H9 (cell line): ENCODE measurements around the gene ATOH7. TPM values are rescaled to one million over a fixed set of nuclear protein-coding genes. Genes with fewer than 3 reads are reported as not detected.

Source experiments
- DNase-seq: peaks from one replicate; pipeline ENCODE4 v3.0.0-alpha.2; 2017
- H2AFZ ChIP-seq: one replicate; pipeline ENCODE4 v1.6.1; 2013; ENCODE audit warnings: mild to moderate bottlenecking, low read length, control low read depth, moderate library complexity
- H2AK5ac ChIP-seq: 2 replicates; pipeline ENCODE4 v1.6.1; 2013; ENCODE audit warnings: low read length, control low read depth, mixed read lengths; ENCODE audit not compliant: insufficient read length
- H2BK120ac ChIP-seq: one replicate; pipeline ENCODE4 v1.6.1; 2013; ENCODE audit warnings: low read depth, mild to moderate bottlenecking, low read length, control low read depth, inconsistent platforms; ENCODE audit not compliant: poor library complexity, severe bottlenecking
- H2BK12ac ChIP-seq: 2 replicates; pipeline ENCODE4 v1.6.1; 2013; ENCODE audit warnings: low read length, control low read depth, mixed read lengths, low read depth; ENCODE audit not compliant: insufficient read length
- H2BK15ac ChIP-seq: 2 replicates; pipeline ENCODE4 v1.6.1; 2013; ENCODE audit warnings: low read depth, low read length, control low read depth
- H2BK20ac ChIP-seq: one replicate; pipeline ENCODE4 v1.6.1; 2013; ENCODE audit warnings: low read depth, mild to moderate bottlenecking, low read length, control low read depth, inconsistent platforms; ENCODE audit not compliant: poor library complexity, severe bottlenecking
- H2BK5ac ChIP-seq: 2 replicates; pipeline ENCODE4 v1.6.1; 2013; ENCODE audit warnings: low read length, control low read depth, mixed read lengths; ENCODE audit not compliant: insufficient read length
- H3K14ac ChIP-seq: 2 replicates; pipeline ENCODE4 v1.6.1; 2013; ENCODE audit warnings: low read length, control low read depth; ENCODE audit not compliant: insufficient read depth
- H3K18ac ChIP-seq: 2 replicates; pipeline ENCODE4 v1.6.1; 2013; ENCODE audit warnings: low read depth, mild to moderate bottlenecking, mixed read lengths, low read length, control low read depth; ENCODE audit not compliant: insufficient read length
- H3K23ac ChIP-seq: 2 replicates; pipeline ENCODE4 v1.6.1; 2013; ENCODE audit warnings: low read length, control low read depth, mixed read lengths, low read depth; ENCODE audit not compliant: insufficient read length
- H3K23me2 ChIP-seq: 2 replicates; pipeline ENCODE4 v1.6.1; 2013; ENCODE audit warnings: low read depth, mild to moderate bottlenecking, mixed read lengths, low read length, control low read depth; ENCODE audit not compliant: insufficient read length, poor library complexity, severe bottlenecking
- H3K27ac ChIP-seq: 2 replicates; pipeline ENCODE4 v1.5.1; 2013; ENCODE audit warnings: low read length, control low read depth, mixed read lengths, low read depth; ENCODE audit not compliant: insufficient read length
- H3K27me3 ChIP-seq: 2 replicates; pipeline ENCODE4 v1.6.1; 2013; ENCODE audit warnings: low read length, control low read depth, inconsistent platforms; ENCODE audit not compliant: insufficient read depth
- H3K4ac ChIP-seq: 2 replicates; pipeline ENCODE4 v1.6.1; 2013; ENCODE audit warnings: low read depth, mild to moderate bottlenecking, control low read depth, inconsistent platforms, low read length, moderate library complexity
- H3K4me1 ChIP-seq: 2 replicates; pipeline ENCODE4 v1.6.1; 2013; ENCODE audit warnings: low read length, control low read depth, inconsistent platforms; ENCODE audit not compliant: insufficient read depth
- H3K4me2 ChIP-seq: 2 replicates; pipeline ENCODE4 v1.6.1; 2013; ENCODE audit warnings: low read length, control low read depth, mixed read lengths; ENCODE audit not compliant: insufficient read length, insufficient read depth
- H3K56ac ChIP-seq: 2 replicates; pipeline ENCODE4 v1.6.1; 2013; ENCODE audit warnings: low read depth, mild to moderate bottlenecking, mixed read lengths, low read length, control low read depth; ENCODE audit not compliant: insufficient read length
- H3K79me1 ChIP-seq: 2 replicates; pipeline ENCODE4 v1.6.1; 2013; ENCODE audit warnings: low read depth, mild to moderate bottlenecking, moderate library complexity, low read length, control low read depth, inconsistent platforms; ENCODE audit not compliant: insufficient read depth, poor library complexity, severe bottlenecking
- H3K79me2 ChIP-seq: 2 replicates; pipeline ENCODE4 v1.6.1; 2013; ENCODE audit warnings: low read length, control low read depth, inconsistent platforms; ENCODE audit not compliant: insufficient read depth
- H3K9ac ChIP-seq: 2 replicates; pipeline ENCODE4 v1.6.1; 2013; ENCODE audit warnings: low read length, control low read depth, mixed read lengths; ENCODE audit not compliant: insufficient read length; ENCODE audit errors: extremely low read depth
- H3K9me3 ChIP-seq: one replicate; pipeline ENCODE4 v1.6.1; 2013; ENCODE audit warnings: low read depth, low read length, inconsistent platforms; ENCODE audit not compliant: control insufficient read depth
- H3T11ph ChIP-seq: one replicate; pipeline ENCODE4 v1.6.1; 2013; ENCODE audit warnings: mild to moderate bottlenecking, low read length, control low read depth, inconsistent platforms
- H4K20me1 ChIP-seq: one replicate; pipeline ENCODE4 v1.6.1; 2013; ENCODE audit not compliant: control insufficient read depth, insufficient read length, insufficient read depth
- H4K5ac ChIP-seq: 2 replicates; pipeline ENCODE4 v1.6.1; 2013; ENCODE audit warnings: low read depth, mild to moderate bottlenecking, mixed read lengths, low read length, control low read depth; ENCODE audit not compliant: insufficient read length
- H4K8ac ChIP-seq: replicated peaks from 2 replicates; pipeline ENCODE4 v1.6.1; 2013; ENCODE audit warnings: low read length, control low read depth, mixed read lengths, low read depth; ENCODE audit not compliant: insufficient read length
- H4K91ac ChIP-seq: 2 replicates; pipeline ENCODE4 v1.6.1; 2013; ENCODE audit warnings: low read depth, mild to moderate bottlenecking, moderate library complexity, mixed read lengths, low read length, control low read depth; ENCODE audit not compliant: insufficient read length
- H3K27ac Mint-ChIP-seq, 3 experiments: 2 replicates in 2 of 3; 3 replicates in 1 of 3; pipeline ENCODE4 v1.8.0; 2020 to 2021; ENCODE audit warnings: mixed read lengths in 3 of 3, mild to moderate bottlenecking in 1 of 3, moderate library complexity in 1 of 3
- H3K27me3 Mint-ChIP-seq: 2 replicates; pipeline ENCODE4 v1.8.0; 2021; ENCODE audit warnings: low read depth, mild to moderate bottlenecking, moderate library complexity, mixed read lengths
- H3K36me3 Mint-ChIP-seq, 3 experiments: 2 replicates in 2 of 3; 3 replicates in 1 of 3; pipeline ENCODE4 v1.8.0; 2020 to 2021; ENCODE audit warnings: low read depth in 3 of 3, mixed read lengths in 3 of 3; ENCODE audit not compliant: insufficient read depth in 1 of 3
- H3K4me1 Mint-ChIP-seq, 2 experiments: 2 replicates each; pipeline ENCODE4 v1.8.0; 2020; ENCODE audit warnings: mixed read lengths in 2 of 2
- H3K4me3 Mint-ChIP-seq, 2 experiments: 2 replicates in 1 of 2; 3 replicates in 1 of 2; pipeline ENCODE4 v1.8.0; 2020 to 2021; ENCODE audit warnings: mild to moderate bottlenecking in 2 of 2, mixed read lengths in 2 of 2, moderate library complexity in 1 of 2
- H3K9me3 Mint-ChIP-seq, 2 experiments: 2 replicates in 1 of 2; 3 replicates in 1 of 2; pipeline ENCODE4 v1.8.0; 2020; ENCODE audit warnings: mild to moderate bottlenecking in 2 of 2, mixed read lengths in 2 of 2, moderate library complexity in 1 of 2
- WGBS: extraction: QIAGEN DNeasy Blood & Tissue Kit; methylation state at CpG from one replicate; pipeline ENCODE4 v1.1.7; 2013; ENCODE audit warnings: missing lambda C conversion rate, low lambda C conversion rate, mixed read lengths; ENCODE audit not compliant: insufficient read length; ENCODE audit errors: extremely low coverage; 5-methylcytosine and 5-hydroxymethylcytosine counted together
- total RNA-seq: library from RNA; stranded (reverse); gene quantifications from 2 replicates; pipeline ENCODE4 v1.2.1, GENCODE V29; 2021
- TF ChIP-seq, protein P1 (sequence below): fragments of 200-600 bp; sonication (generic); conservative IDR thresholded peaks from 3 replicates; pipeline ENCODE4 v1.8.0; 2021; ENCODE audit warnings: antibody characterized with exemption, mild to moderate bottlenecking

ATOH7 gene
- total RNA-seq, 1 experiment from 2014 or later: 0.20 TPM

DNA sequence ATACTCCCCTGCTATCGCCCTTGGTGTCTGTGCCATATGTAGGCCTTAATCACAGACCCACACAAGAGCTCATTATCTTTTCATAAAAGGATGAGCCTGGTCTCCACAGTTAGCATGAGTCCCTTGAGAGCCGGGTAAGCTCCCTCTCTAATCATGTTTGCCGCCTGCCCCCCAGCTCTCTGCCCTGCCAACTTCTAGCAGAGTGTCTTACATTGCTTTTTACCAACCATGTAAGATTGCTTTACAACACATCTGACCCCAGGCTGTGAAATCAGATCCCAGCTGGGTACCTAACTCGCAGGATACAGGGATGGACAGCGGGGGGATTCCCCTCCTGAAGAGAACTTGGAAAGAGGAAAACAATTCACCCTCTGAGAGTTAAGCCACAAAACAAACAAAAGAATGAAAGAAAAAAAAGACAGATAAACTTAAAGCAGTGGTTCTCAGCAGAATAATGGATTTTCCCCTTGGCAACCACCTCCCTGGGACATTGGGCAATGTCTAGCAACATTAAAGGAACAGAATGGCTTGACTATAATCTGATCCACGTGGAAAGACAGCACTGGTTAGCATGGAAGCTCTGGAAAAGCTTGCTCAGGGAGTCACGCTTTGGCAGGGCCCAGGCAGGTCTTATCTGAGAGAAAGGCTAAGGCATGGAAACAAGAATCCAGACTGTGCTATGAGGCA, 39.4 kb upstream of the ATOH7 start:
- H2AFZ ChIP-seq: no peak overlapping the region
- H3K36me3 Mint-ChIP-seq: no peaks in the 10 kb centered on the region
- H3K27ac Mint-ChIP-seq: peak overlapping the region in 1 of 3 experiments; percentile 52; a peak in 2 of 7 replicates

More for the DNA sequence above, 39.4 kb upstream of the ATOH7 start:
- Histone ChIP-seq H3K56ac (no peak overlapping the region), H4K20me1 (no peaks in the 10 kb centered on the region), H2BK15ac (no peak overlapping the region), H3K4me2 (no peak overlapping the region), H2BK5ac (no peak overlapping the region), H3K27ac (no peak overlapping the region), H4K91ac (no peak overlapping the region), H3K23ac (no peak overlapping the region), H3T11ph (no peak overlapping the region), H2BK12ac (no peak overlapping the region), H3K4ac (no peak overlapping the region), H4K8ac (no peak overlapping the region), H3K18ac (no peak overlapping the region), H3K14ac (no peak overlapping the region), H2AK5ac (no peak overlapping the region), H3K4me1 (peaks cover 2% of the 10 kb centered on the region; the same call in 1 of the 2 replicates), H3K79me2 (no peaks in the 10 kb centered on the region), H3K23me2 (no peaks in the 10 kb centered on the region), H3K9ac (no peak overlapping the region), H2BK120ac (no peak overlapping the region), H2BK20ac (no peak overlapping the region), H3K9me3 (no peaks in the 10 kb centered on the region), H3K27me3 (no peaks in the 10 kb centered on the region), H3K79me1 (no peaks in the 10 kb centered on the region), H4K5ac (no peak overlapping the region)
- Mint-ChIP-seq H3K27me3 (peaks cover 27% of the 10 kb centered on the region), H3K9me3 (peaks cover 5 to 6% of the 10 kb centered on the region in 2 experiments; a peak in 4 of 5 replicates), H3K4me1 (peaks cover 10 to 12% of the 10 kb centered on the region in 2 experiments), H3K4me3 (no peak overlapping the region)
- no CpG with 5 or more reads among the region's 7 CpGs for WGBS
- no peak for DNase-seq
- TF ChIP-seq, protein P1, sequence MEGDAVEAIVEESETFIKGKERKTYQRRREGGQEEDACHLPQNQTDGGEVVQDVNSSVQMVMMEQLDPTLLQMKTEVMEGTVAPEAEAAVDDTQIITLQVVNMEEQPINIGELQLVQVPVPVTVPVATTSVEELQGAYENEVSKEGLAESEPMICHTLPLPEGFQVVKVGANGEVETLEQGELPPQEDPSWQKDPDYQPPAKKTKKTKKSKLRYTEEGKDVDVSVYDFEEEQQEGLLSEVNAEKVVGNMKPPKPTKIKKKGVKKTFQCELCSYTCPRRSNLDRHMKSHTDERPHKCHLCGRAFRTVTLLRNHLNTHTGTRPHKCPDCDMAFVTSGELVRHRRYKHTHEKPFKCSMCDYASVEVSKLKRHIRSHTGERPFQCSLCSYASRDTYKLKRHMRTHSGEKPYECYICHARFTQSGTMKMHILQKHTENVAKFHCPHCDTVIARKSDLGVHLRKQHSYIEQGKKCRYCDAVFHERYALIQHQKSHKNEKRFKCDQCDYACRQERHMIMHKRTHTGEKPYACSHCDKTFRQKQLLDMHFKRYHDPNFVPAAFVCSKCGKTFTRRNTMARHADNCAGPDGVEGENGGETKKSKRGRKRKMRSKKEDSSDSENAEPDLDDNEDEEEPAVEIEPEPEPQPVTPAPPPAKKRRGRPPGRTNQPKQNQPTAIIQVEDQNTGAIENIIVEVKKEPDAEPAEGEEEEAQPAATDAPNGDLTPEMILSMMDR: no peak
